Measurements from ENCODE around the gene CNIH3. TPM values are rescaled to one million over a fixed set of nuclear protein-coding genes. Genes with fewer than 3 reads are reported as not detected.

The CNIH3 gene
- total RNA-seq, 3 donors from 2014 or later (not counting 1 experiment from before 2014, with no cell fraction given) = 2.8 to 5.4 (median 5.0) TPM

- Histone ChIP-seq H3K4me3 (ENCODE audit: low read length) (no peak overlapping the region), H3K27me3 (ENCODE audit: control insufficient read depth, insufficient read depth, low read length) (no peaks in the 10 kb centered on the region), H3K27ac (ENCODE audit: low read length) (no peak overlapping the region), H3K36me3 (ENCODE audit: control insufficient read depth, insufficient read depth, low read length) (no peaks in the 10 kb centered on the region), H3K4me1 (ENCODE audit: control insufficient read depth, insufficient read depth, low read length) (peaks cover 12% of the 10 kb centered on the region), H3K9me3 (ENCODE audit: control insufficient read depth, insufficient read depth, low read length) (no peaks in the 10 kb centered on the region)
- no CpG with 5 or more reads among the region's 1 CpG for WGBS (ENCODE audit: insufficient coverage)
- no peak for TF ChIP-seq CTCF (IDR thresholded peaks at IDR 0.05)
- no peaks in the 10 kb centered on the region for H3K36me3 Mint-ChIP-seq
- intact Hi-C loops (cut with micrococcal nuclease) = no loop called here
- no peaks in the 10 kb centered on the region for H3K27me3 Mint-ChIP-seq (ENCODE audit: low read depth in 2 of 2)
- DNase-seq (no peak), ATAC-seq (no peak)
- H3K4me1 Mint-ChIP-seq = peaks cover 19 to 24% of the 10 kb centered on the region in 2 donors
- no peak overlapping the region for H3K4me3 Mint-ChIP-seq
- peak overlapping the region in 1 of 2 donors; percentile 23 for H3K27ac Mint-ChIP-seq
- H3K9me3 Mint-ChIP-seq = no peaks in the 10 kb centered on the region
These were observed 24.8 kb upstream of the CNIH3 start for GRCh38 chr1:224591326-224591725.

DNA sequence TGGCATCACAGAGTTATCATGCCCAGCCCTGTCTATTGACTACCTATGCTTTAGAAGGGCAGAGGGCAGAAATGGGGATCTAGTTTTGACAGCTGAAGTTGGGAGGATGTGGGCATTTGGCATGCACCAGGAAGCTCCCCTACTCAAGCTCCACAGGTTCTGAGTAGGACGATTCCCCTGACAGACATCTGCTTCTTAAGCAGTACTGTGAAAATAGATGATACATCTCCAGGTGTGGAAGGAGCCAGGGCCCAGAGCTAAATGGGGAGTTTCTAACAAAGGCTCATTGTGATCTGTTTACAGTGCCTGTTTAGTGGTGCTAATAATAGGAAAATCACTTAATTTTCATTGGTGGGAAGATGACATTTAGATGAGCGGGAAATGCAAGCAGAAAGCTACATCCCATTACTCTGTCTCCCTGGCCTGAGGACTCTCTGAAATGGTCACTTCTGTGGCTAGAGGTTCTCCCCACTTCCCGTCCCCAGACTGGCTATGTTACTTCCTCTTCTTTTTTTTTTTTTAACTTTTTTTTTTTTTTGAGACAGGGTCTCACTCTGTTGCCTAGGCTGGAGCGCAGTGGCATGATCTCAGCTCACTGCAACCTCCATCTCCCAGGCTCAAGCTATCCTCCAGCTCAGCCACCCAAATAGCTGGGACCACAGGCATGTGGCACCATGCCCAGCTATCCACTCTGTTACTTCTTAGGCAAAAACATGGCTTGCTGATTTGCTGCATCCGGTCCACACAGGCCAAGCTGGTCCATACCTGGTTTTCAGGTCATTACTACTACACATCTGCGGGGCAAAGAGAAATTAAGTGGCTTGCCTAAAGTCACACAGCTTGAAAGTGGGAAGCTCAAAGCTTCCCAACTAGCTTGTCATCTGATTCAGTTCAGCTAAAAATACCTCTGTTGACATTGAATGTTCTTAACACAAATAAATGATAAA lies 23.2 kb upstream of the CNIH3 start:
- no peaks in the 10 kb centered on the region for H3K36me3 Mint-ChIP-seq
- peak; percentile 7 to 54 (median 21) for ATAC-seq
- Histone ChIP-seq H3K9me3 (ENCODE audit: control insufficient read depth, insufficient read depth, low read length) (no peaks in the 10 kb centered on the region), H3K4me3 (ENCODE audit: low read length) (no peak overlapping the region), H3K27me3 (ENCODE audit: control insufficient read depth, insufficient read depth, low read length) (no peaks in the 10 kb centered on the region), H3K4me1 (ENCODE audit: control insufficient read depth, insufficient read depth, low read length) (peaks cover 12% of the 10 kb centered on the region), H3K27ac (ENCODE audit: low read length) (no peak overlapping the region), H3K36me3 (ENCODE audit: control insufficient read depth, insufficient read depth, low read length) (no peaks in the 10 kb centered on the region)
- H3K9me3 Mint-ChIP-seq = no peaks in the 10 kb centered on the region
- H3K27me3 Mint-ChIP-seq (ENCODE audit: low read depth in 2 of 2) = peaks cover 0 to 3% of the 10 kb centered on the region in 2 donors
- peaks cover 19 to 24% of the 10 kb centered on the region in 2 donors for H3K4me1 Mint-ChIP-seq
- H3K27ac Mint-ChIP-seq = peak overlapping the region in 1 of 2 donors; percentile 14
- DNase-seq = no peak
- peak overlapping the region; percentile 5 for H3K4me3 Mint-ChIP-seq
- 25% methylated on average over 6 of the region's 6 CpGs for WGBS (ENCODE audit: insufficient coverage)
- intact Hi-C loops (cut with micrococcal nuclease) = no loop called here
- TF ChIP-seq CTCF (IDR thresholded peaks at IDR 0.05) = no peak

DNA sequence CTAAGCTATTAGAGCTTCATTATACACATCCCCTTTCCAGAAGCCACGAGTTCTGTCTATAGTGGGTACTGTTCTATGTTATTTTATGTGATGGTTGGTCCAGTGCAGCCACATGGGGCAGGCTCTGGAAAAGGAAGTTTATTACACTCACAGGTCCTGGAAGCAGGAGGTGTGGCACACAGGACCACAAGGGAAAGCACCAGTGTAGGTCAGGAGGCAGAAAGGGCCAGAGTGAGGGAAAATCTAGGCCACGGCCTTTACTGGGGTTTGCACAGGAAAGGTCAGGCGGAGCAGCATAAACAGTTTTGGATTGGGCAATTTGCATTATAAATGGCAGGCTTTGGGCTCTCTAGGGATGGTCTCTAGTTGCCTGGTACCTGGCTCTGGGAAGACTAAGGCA lies 21.8 kb upstream of the CNIH3 start:
- ATAC-seq (no peak), DNase-seq (no peak)
- 88% methylated on average over 3 of the region's 3 CpGs for WGBS (ENCODE audit: insufficient coverage)
- Histone ChIP-seq H3K9me3 (ENCODE audit: control insufficient read depth, insufficient read depth, low read length) (no peaks in the 10 kb centered on the region), H3K4me3 (ENCODE audit: low read length) (no peak overlapping the region), H3K36me3 (ENCODE audit: control insufficient read depth, insufficient read depth, low read length) (no peaks in the 10 kb centered on the region), H3K4me1 (ENCODE audit: control insufficient read depth, insufficient read depth, low read length) (peaks cover 12% of the 10 kb centered on the region), H3K27me3 (ENCODE audit: control insufficient read depth, insufficient read depth, low read length) (no peaks in the 10 kb centered on the region), H3K27ac (ENCODE audit: low read length) (no peak overlapping the region)
- no peak overlapping the region for H3K4me3 Mint-ChIP-seq
- no peak overlapping the region for H3K27ac Mint-ChIP-seq
- H3K4me1 Mint-ChIP-seq = peaks cover 19 to 24% of the 10 kb centered on the region in 2 donors
- no peak for TF ChIP-seq CTCF (IDR thresholded peaks at IDR 0.05)
- H3K36me3 Mint-ChIP-seq = no peaks in the 10 kb centered on the region
- H3K27me3 Mint-ChIP-seq (ENCODE audit: low read depth in 2 of 2) = peaks cover 0 to 5% of the 10 kb centered on the region in 2 donors
- intact Hi-C loops (cut with micrococcal nuclease) = no loop called here
- H3K9me3 Mint-ChIP-seq = no peaks in the 10 kb centered on the region
